Nephron progenitor cell (in vitro differentiated cells): Measurements from ENCODE around the gene DNAH14.

ENCODE experiments used
- DNase-seq: peaks from one replicate; pipeline ENCODE4 v3.0.0; 2021
- H3K27ac Mint-ChIP-seq: 2 replicates; pipeline ENCODE4 v1.8.0; 2021; ENCODE audit warnings: mild to moderate bottlenecking, moderate library complexity, mixed read lengths
- H3K27me3 Mint-ChIP-seq: 2 replicates; pipeline ENCODE4 v1.8.0; 2021; ENCODE audit warnings: mild to moderate bottlenecking, low read depth, mixed read lengths; ENCODE audit not compliant: poor library complexity
- H3K36me3 Mint-ChIP-seq: 2 replicates; pipeline ENCODE4 v1.8.0; 2021; ENCODE audit warnings: low read depth, mixed read lengths
- H3K4me1 Mint-ChIP-seq: 2 replicates; pipeline ENCODE4 v1.8.0; 2021; ENCODE audit warnings: mixed read lengths
- H3K4me3 Mint-ChIP-seq: 2 replicates; pipeline ENCODE4 v1.8.0; 2021; ENCODE audit warnings: mild to moderate bottlenecking, moderate library complexity, mixed read lengths
- H3K9me3 Mint-ChIP-seq: 2 replicates; pipeline ENCODE4 v1.8.0; 2021; ENCODE audit warnings: mild to moderate bottlenecking, moderate library complexity, mixed read lengths
- CTCF ChIP-seq: fragments of 200-600 bp; sonication (generic); IDR thresholded peaks from 2 replicates; pipeline ENCODE4 v1.5.0; 2021; ENCODE audit warnings: antibody characterized with exemption

The DNAH14 gene

GRCh38 chr1:225440380-225441221 is 511.1 kb downstream of the DNAH14 start:
- peaks cover 10% of the 10 kb centered on the region for H3K27me3 Mint-ChIP-seq
- DNase-seq, result no peak
- no peaks in the 10 kb centered on the region for H3K9me3 Mint-ChIP-seq
- H3K4me3 Mint-ChIP-seq, result no peak overlapping the region
- no peaks in the 10 kb centered on the region for H3K36me3 Mint-ChIP-seq
- no peak for TF ChIP-seq CTCF
- peaks cover 29% of the 10 kb centered on the region for H3K4me1 Mint-ChIP-seq
- H3K27ac Mint-ChIP-seq, result no peak overlapping the region

- Mint-ChIP-seq H3K27me3 (peaks cover 7% of the 10 kb centered on the region), H3K36me3 (no peaks in the 10 kb centered on the region), H3K9me3 (no peaks in the 10 kb centered on the region), H3K4me1 (peaks cover 34% of the 10 kb centered on the region), H3K4me3 (no peak overlapping the region), H3K27ac (peak overlapping the region; percentile 78)
- TF ChIP-seq CTCF, result no peak
- DNase-seq, result no peak
Observed at GRCh38 chr1:225441314-225442122, 512.0 kb downstream of the DNAH14 start.

- H3K4me1 Mint-ChIP-seq, result peaks cover 40% of the 10 kb centered on the region
- DNase-seq, result no peak
- no peaks in the 10 kb centered on the region for H3K9me3 Mint-ChIP-seq
- H3K27ac Mint-ChIP-seq, result no peak overlapping the region
- H3K27me3 Mint-ChIP-seq, result peaks cover 6% of the 10 kb centered on the region
- TF ChIP-seq CTCF, result no peak
- H3K4me3 Mint-ChIP-seq, result no peak overlapping the region
- no peaks in the 10 kb centered on the region for H3K36me3 Mint-ChIP-seq
Observed at GRCh38 chr1:225442123-225442505, 512.6 kb downstream of the DNAH14 start.

- TF ChIP-seq CTCF, result no peak
- H3K4me1 Mint-ChIP-seq, result peaks cover 56% of the 10 kb centered on the region
- no peak overlapping the region for H3K4me3 Mint-ChIP-seq
Observed at GRCh38 chr1:225445639-225446594, 516.4 kb downstream of the DNAH14 start.

GRCh38 chr1:225446595-225446960 is 517.1 kb downstream of the DNAH14 start:
- Mint-ChIP-seq H3K27me3 (peaks cover 2% of the 10 kb centered on the region), H3K4me3 (no peak overlapping the region), H3K9me3 (no peaks in the 10 kb centered on the region), H3K36me3 (no peaks in the 10 kb centered on the region), H3K4me1 (peaks cover 54% of the 10 kb centered on the region), H3K27ac (no peak overlapping the region)
- no peak for TF ChIP-seq CTCF
- DNase-seq, result no peak

More at GRCh38 chr1:225445639-225446594, 516.4 kb downstream of the DNAH14 start:
- peaks cover 6% of the 10 kb centered on the region for H3K27me3 Mint-ChIP-seq
- no peak overlapping the region for H3K27ac Mint-ChIP-seq
- no peaks in the 10 kb centered on the region for H3K9me3 Mint-ChIP-seq
- no peak for DNase-seq
- H3K36me3 Mint-ChIP-seq, result no peaks in the 10 kb centered on the region
